ENCODE data around the gene HHAT. TPM values are rescaled to one million over a fixed set of nuclear protein-coding genes. Genes with fewer than 3 reads are reported as not detected.
A peak's percentile ranks its signal among the peaks of the same experiment; 100 is the strongest.

The HHAT gene
- total and polyA plus RNA-seq, 2 donors (not counting 3 experiments of a cell fraction or from before 2014, with no cell fraction given) = 2.4 to 4.3 TPM

DNA sequence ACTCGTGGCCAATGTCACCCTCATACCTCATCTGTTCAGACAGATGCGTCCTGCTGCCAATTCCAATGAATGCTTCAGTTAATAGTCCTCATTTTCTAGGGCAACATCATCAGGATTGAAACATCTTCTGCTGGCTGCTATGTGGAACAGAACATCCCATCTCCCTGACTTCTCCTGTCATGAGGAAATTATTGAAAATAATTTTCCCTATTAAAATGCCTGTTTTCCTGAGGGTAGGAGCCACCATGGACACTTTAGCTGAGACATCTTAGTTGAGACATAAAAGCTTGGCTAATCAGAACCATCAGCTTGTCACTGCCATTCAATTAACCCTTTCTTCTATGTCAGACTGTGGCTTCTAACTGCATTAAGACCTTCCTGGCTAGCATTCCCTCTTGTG lies 396.1 kb downstream of the HHAT start:
- H3K79me2 ChIP-seq (ENCODE audit: control insufficient read depth, insufficient read depth, low read length) = no peaks in the 10 kb centered on the region
- POLR2A ChIA-PET = no interaction called here
- no peak overlapping the region for H3K4me2 ChIP-seq (ENCODE audit: insufficient read depth, low read length)
- no peaks in the 10 kb centered on the region for H3K36me3 ChIP-seq (ENCODE audit: control insufficient read depth in 2 of 2, extremely low read depth in 1 of 2, insufficient read depth in 2 of 2, low read length in 2 of 2)
- no peaks in the 10 kb centered on the region for H3K9me1 ChIP-seq (replicated peaks; ENCODE audit: control insufficient read depth, extremely low read depth, insufficient read depth, low read length)
- dilution Hi-C loops (cut with MboI; ENCODE audit: extremely low pct_ligation_motif_present, low sequenced_read_pairs) = no loop called here
- TF ChIP-seq, protein P1, sequence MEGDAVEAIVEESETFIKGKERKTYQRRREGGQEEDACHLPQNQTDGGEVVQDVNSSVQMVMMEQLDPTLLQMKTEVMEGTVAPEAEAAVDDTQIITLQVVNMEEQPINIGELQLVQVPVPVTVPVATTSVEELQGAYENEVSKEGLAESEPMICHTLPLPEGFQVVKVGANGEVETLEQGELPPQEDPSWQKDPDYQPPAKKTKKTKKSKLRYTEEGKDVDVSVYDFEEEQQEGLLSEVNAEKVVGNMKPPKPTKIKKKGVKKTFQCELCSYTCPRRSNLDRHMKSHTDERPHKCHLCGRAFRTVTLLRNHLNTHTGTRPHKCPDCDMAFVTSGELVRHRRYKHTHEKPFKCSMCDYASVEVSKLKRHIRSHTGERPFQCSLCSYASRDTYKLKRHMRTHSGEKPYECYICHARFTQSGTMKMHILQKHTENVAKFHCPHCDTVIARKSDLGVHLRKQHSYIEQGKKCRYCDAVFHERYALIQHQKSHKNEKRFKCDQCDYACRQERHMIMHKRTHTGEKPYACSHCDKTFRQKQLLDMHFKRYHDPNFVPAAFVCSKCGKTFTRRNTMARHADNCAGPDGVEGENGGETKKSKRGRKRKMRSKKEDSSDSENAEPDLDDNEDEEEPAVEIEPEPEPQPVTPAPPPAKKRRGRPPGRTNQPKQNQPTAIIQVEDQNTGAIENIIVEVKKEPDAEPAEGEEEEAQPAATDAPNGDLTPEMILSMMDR (IDR thresholded peaks at IDR 0.05; ENCODE audit: extremely low read depth in 1 of 2, insufficient read depth in 1 of 2, low read depth in 1 of 2, low read length in 2 of 2) = no peak
- TF ChIP-seq POLR2A (IDR thresholded peaks at IDR 0.05; ENCODE audit: low read depth, low read length) (no peak), POLR2AphosphoS5 (IDR thresholded peaks at IDR 0.05; ENCODE audit: insufficient read depth, low read depth, low read length) (no peak)
- H2AFZ ChIP-seq (ENCODE audit: low read depth, low read length) = no peak overlapping the region
- H3K4me3 ChIP-seq (replicated peaks in 1 of 3; ENCODE audit: insufficient read depth in 1 of 3, low read depth in 1 of 3, low read length in 3 of 3) = no peak overlapping the region
- no peaks in the 10 kb centered on the region for H3K4me1 ChIP-seq (ENCODE audit: control insufficient read depth, extremely low read depth, insufficient read depth, low read length)
- no TSS peak for BruUV-seq (replicated peaks)
- no peaks in the 10 kb centered on the region for H4K20me1 ChIP-seq (replicated peaks; ENCODE audit: control insufficient read depth, extremely low read depth, insufficient read depth, low read length)
- H3K9me3 ChIP-seq (replicated peaks; ENCODE audit: control insufficient read depth, insufficient read depth, low read length) = peaks cover 4% of the 10 kb centered on the region
- H3K27ac ChIP-seq (ENCODE audit: insufficient read depth, low read depth, low read length) = no peak overlapping the region
- DNase-seq (ENCODE audit: low read depth, low spot score) (no peak), FAIRE-seq (no peak)
- H3K9ac ChIP-seq (replicated peaks; ENCODE audit: extremely low read depth, insufficient read depth, low read length) = no peak overlapping the region
- intact Hi-C loops (cut with micrococcal nuclease) = no loop called here
- no peaks in the 10 kb centered on the region for H3K27me3 ChIP-seq (ENCODE audit: control insufficient read depth in 2 of 2, insufficient read depth in 2 of 2, low read length in 2 of 2)
- CTCF ChIA-PET = no interaction called here

Small RNAs within 50 kb of the gene (small RNA-seq; reads per million reads assigned to genes)
- 104 reads per million, percentile 97 among the genes with 10 or more reads in this experiment for gene RNU5A-8P (ENCODE audit: insufficient read depth, insufficient read length, low read depth, low replicate concordance)

Other genes starting within 250 kb of the HHAT start
- gene SERTAD4, start 96.1 kb upstream of the HHAT start, total RNA-seq = 11.3 and 11.9 TPM in 2 replicates
- 3.5 and 4.0 TPM in 2 replicates for gene SERTAD4, start 96.1 kb upstream of the HHAT start, polyA plus RNA-seq